Neuronal stem cell (in vitro differentiated cells): Measurements from ENCODE around the gene HSF4.

Source experiments
- DNase-seq: peaks from one replicate; pipeline ENCODE4 v3.0.0-alpha.2; 2013; ENCODE audit warnings: low spot score
- H2AFZ ChIP-seq: one replicate; pipeline ENCODE4 v1.6.1; 2013; ENCODE audit warnings: mild to moderate bottlenecking, low read length, inconsistent platforms
- H2AK5ac ChIP-seq: 2 replicates; pipeline ENCODE4 v1.6.1; 2013; ENCODE audit warnings: low read depth, mild to moderate bottlenecking, inconsistent platforms, low read length, moderate library complexity, mixed read lengths
- H2BK120ac ChIP-seq: 2 replicates; pipeline ENCODE4 v1.6.1; 2013; ENCODE audit warnings: low read depth, mild to moderate bottlenecking, inconsistent platforms, low read length, moderate library complexity, mixed read lengths
- H2BK12ac ChIP-seq: one replicate; pipeline ENCODE4 v1.6.1; 2013; ENCODE audit warnings: low read length, inconsistent platforms
- H2BK15ac ChIP-seq: 2 replicates; pipeline ENCODE4 v1.6.1; 2013; ENCODE audit warnings: mild to moderate bottlenecking, low read length, inconsistent platforms, mixed read lengths
- H2BK5ac ChIP-seq: one replicate; pipeline ENCODE4 v1.6.1; 2013; ENCODE audit warnings: inconsistent platforms, mild to moderate bottlenecking, low read length, moderate library complexity
- H3K14ac ChIP-seq: one replicate; pipeline ENCODE4 v1.6.1; 2013; ENCODE audit warnings: low read length, inconsistent platforms
- H3K18ac ChIP-seq: 2 replicates; pipeline ENCODE4 v1.6.1; 2013; ENCODE audit warnings: low read length, inconsistent platforms
- H3K23ac ChIP-seq: 2 replicates; pipeline ENCODE4 v1.6.1; 2013; ENCODE audit warnings: low read depth, mild to moderate bottlenecking, mixed read lengths, low read length, inconsistent platforms; ENCODE audit not compliant: poor library complexity
- H3K27ac ChIP-seq: replicated peaks from 3 replicates; pipeline ENCODE4 v1.5.1; 2013; ENCODE audit warnings: low read length, inconsistent platforms
- H3K27me3 ChIP-seq, 3 experiments: 2 replicates each; pipeline ENCODE4 v1.6.1; 2013; ENCODE audit warnings: low read length in 3 of 3, mild to moderate bottlenecking in 2 of 3, inconsistent platforms in 1 of 3, low read depth in 1 of 3, mixed read lengths in 1 of 3, moderate library complexity in 1 of 3; ENCODE audit not compliant: control insufficient read depth in 3 of 3, insufficient read depth in 3 of 3
- H3K36me3 ChIP-seq, 2 donors: replicated peaks in 1 of 2; 2 replicates each; pipeline ENCODE4 v1.6.1; 2013; ENCODE audit warnings: low read length in 2 of 2; ENCODE audit not compliant: control insufficient read depth in 2 of 2, insufficient read depth in 2 of 2
- H3K4ac ChIP-seq: 2 replicates; pipeline ENCODE4 v1.6.1; 2013; ENCODE audit warnings: inconsistent platforms, mild to moderate bottlenecking, low read length, moderate library complexity
- H3K4me1 ChIP-seq, 2 donors: 1 replicate in 1 of 2; 2 replicates in 1 of 2; pipeline ENCODE4 v1.6.1; 2013; ENCODE audit warnings: low read length in 2 of 2, low read depth in 1 of 2; ENCODE audit not compliant: control insufficient read depth in 2 of 2, insufficient read depth in 1 of 2
- H3K4me2 ChIP-seq: one replicate; pipeline ENCODE4 v1.6.1; 2013; ENCODE audit warnings: mild to moderate bottlenecking, low read length, inconsistent platforms; ENCODE audit not compliant: insufficient read depth, poor library complexity, severe bottlenecking
- H3K4me3 ChIP-seq, 2 donors: 2 replicates each; pipeline ENCODE4 v1.5.1; 2013; ENCODE audit warnings: low read length in 2 of 2, mild to moderate bottlenecking in 2 of 2, inconsistent platforms in 1 of 2, moderate library complexity in 1 of 2
- H3K79me1 ChIP-seq: one replicate; pipeline ENCODE4 v1.6.1; 2013; ENCODE audit warnings: low read depth, mild to moderate bottlenecking, inconsistent platforms, low read length, moderate library complexity
- H3K9ac ChIP-seq: one replicate; pipeline ENCODE4 v1.6.1; 2013; ENCODE audit warnings: mild to moderate bottlenecking, low read depth, low read length, inconsistent platforms; ENCODE audit not compliant: poor library complexity
- H3K9me3 ChIP-seq, 2 donors: replicated peaks in 1 of 2; 2 replicates each; pipeline versions ENCODE3 to v1.6.1; 2013; ENCODE audit warnings: low read length in 2 of 2, mild to moderate bottlenecking in 2 of 2, inconsistent platforms in 1 of 2, low read depth in 1 of 2, mixed read lengths in 1 of 2, moderate library complexity in 1 of 2; ENCODE audit not compliant: control insufficient read depth in 2 of 2, insufficient read depth in 1 of 2
- H4K8ac ChIP-seq: one replicate; pipeline ENCODE4 v1.6.1; 2013; ENCODE audit warnings: low read depth, mild to moderate bottlenecking, inconsistent platforms, low read length, moderate library complexity
- H4K91ac ChIP-seq: one replicate; pipeline ENCODE4 v1.6.1; 2013; ENCODE audit warnings: low read length, low read depth, mild to moderate bottlenecking, inconsistent platforms; ENCODE audit not compliant: poor library complexity
- WGBS, 2 donors: extraction: QIAGEN DNeasy Blood & Tissue Kit; methylation state at CpG; one replicate each; pipeline ENCODE4 v1.1.7; 2013; ENCODE audit warnings: missing lambda C conversion rate in 2 of 2, mixed read lengths in 1 of 2; ENCODE audit not compliant: insufficient read length in 2 of 2, insufficient replicate concordance in 1 of 2; ENCODE audit errors: extremely low coverage in 2 of 2; 5-methylcytosine and 5-hydroxymethylcytosine counted together

Gene HSF4

GRCh38 chr16:67212766-67213165 lies 48.2 kb downstream of the HSF4 start:
- Histone ChIP-seq H3K18ac (no peak overlapping the region), H3K27me3 (peaks cover 0 to 2% (median 0%) of the 10 kb centered on the region in 3 experiments), H3K14ac (no peak overlapping the region), H2BK15ac (no peak overlapping the region), H2BK12ac (no peak overlapping the region), H2BK120ac (no peak overlapping the region), H3K9me3 (no peaks in the 10 kb centered on the region), H3K27ac (no peak overlapping the region), H4K91ac (no peak overlapping the region), H3K4me3 (no peak overlapping the region), H3K4me1 (peaks cover 0 to 2% of the 10 kb centered on the region in 2 donors), H3K79me1 (peaks cover 1% of the 10 kb centered on the region), H2BK5ac (no peak overlapping the region), H2AFZ (no peak overlapping the region), H3K9ac (no peak overlapping the region), H3K23ac (no peak overlapping the region), H3K4me2 (no peak overlapping the region), H3K36me3 (peaks cover 0 to 9% of the 10 kb centered on the region in 2 donors), H2AK5ac (no peak overlapping the region), H4K8ac (no peak overlapping the region), H3K4ac (no peak overlapping the region)
- no peak for DNase-seq

- Histone ChIP-seq H3K18ac (no peak overlapping the region), H3K27me3 (peaks cover 0 to 2% (median 0%) of the 10 kb centered on the region in 3 experiments), H4K8ac (no peak overlapping the region), H3K27ac (no peak overlapping the region), H4K91ac (no peak overlapping the region), H3K4me1 (no peaks in the 10 kb centered on the region), H2AFZ (no peak overlapping the region), H3K14ac (no peak overlapping the region), H2BK5ac (no peak overlapping the region), H2BK15ac (no peak overlapping the region), H2AK5ac (no peak overlapping the region), H3K23ac (no peak overlapping the region), H3K4ac (no peak overlapping the region), H3K4me2 (no peak overlapping the region), H3K79me1 (peaks cover 1% of the 10 kb centered on the region), H2BK12ac (no peak overlapping the region), H2BK120ac (no peak overlapping the region), H3K4me3 (no peak overlapping the region), H3K36me3 (peaks cover 0 to 9% of the 10 kb centered on the region in 2 donors), H3K9ac (no peak overlapping the region), H3K9me3 (no peaks in the 10 kb centered on the region)
- no CpG with 5 or more reads among the region's 8 CpGs for WGBS, 2 donors
- DNase-seq: no peak
These were observed 48.9 kb downstream of the HSF4 start for GRCh38 chr16:67213197-67214019.

- H2BK15ac ChIP-seq: no peak overlapping the region
- no peak overlapping the region for H3K4me2 ChIP-seq
- peak overlapping the region; percentile 64 for H3K14ac ChIP-seq
- H3K27me3 ChIP-seq: peaks cover 0 to 2% (median 0%) of the 10 kb centered on the region in 3 experiments
- peak overlapping the region; percentile 61 for H2AK5ac ChIP-seq
- no peak overlapping the region for H4K91ac ChIP-seq
- peak overlapping the region; percentile 9 for H2BK120ac ChIP-seq
- peaks cover 0 to 8% of the 10 kb centered on the region in 2 donors for H3K36me3 ChIP-seq
- H2BK12ac ChIP-seq: no peak overlapping the region
- DNase-seq: no peak
- no peak overlapping the region for H4K8ac ChIP-seq
- no CpG with 5 or more reads among the region's 5 CpGs for WGBS, 2 donors
- H3K23ac ChIP-seq: no peak overlapping the region
- H2AFZ ChIP-seq: no peak overlapping the region
- H3K27ac ChIP-seq: no peak overlapping the region
- peaks cover 1% of the 10 kb centered on the region for H3K79me1 ChIP-seq
- H3K4ac ChIP-seq: no peak overlapping the region
- H3K18ac ChIP-seq: no peak overlapping the region
- H3K4me1 ChIP-seq: no peaks in the 10 kb centered on the region
- H3K4me3 ChIP-seq: no peak overlapping the region
- H3K9me3 ChIP-seq: no peaks in the 10 kb centered on the region
- no peak overlapping the region for H3K9ac ChIP-seq
- H2BK5ac ChIP-seq: peak overlapping the region; percentile 29
These were observed 51.2 kb downstream of the HSF4 start for GRCh38 chr16:67215706-67216105.

GRCh38 chr16:67216612-67217490 lies 52.3 kb downstream of the HSF4 start:
- H2BK15ac ChIP-seq: no peak overlapping the region
- no peak overlapping the region for H2BK12ac ChIP-seq
- peak overlapping the region; percentile 29 for H2BK5ac ChIP-seq
- H2AK5ac ChIP-seq: no peak overlapping the region
- H3K18ac ChIP-seq: no peak overlapping the region
- H3K4me1 ChIP-seq: no peaks in the 10 kb centered on the region
- H3K23ac ChIP-seq: peak overlapping the region; percentile 47
- H3K4ac ChIP-seq: no peak overlapping the region
- peak overlapping the region; percentile 9 for H2BK120ac ChIP-seq
- WGBS, 2 donors: no CpG with 5 or more reads among the region's 18 CpGs
- no peak overlapping the region for H3K4me2 ChIP-seq
- no peak overlapping the region for H3K14ac ChIP-seq
- H3K4me3 ChIP-seq: no peak overlapping the region
- DNase-seq: no peak
- no peak overlapping the region for H4K91ac ChIP-seq
- H3K79me1 ChIP-seq: peaks cover 1% of the 10 kb centered on the region
- H4K8ac ChIP-seq: no peak overlapping the region
- peaks cover 0 to 2% (median 0%) of the 10 kb centered on the region in 3 experiments for H3K27me3 ChIP-seq
- H2AFZ ChIP-seq: no peak overlapping the region
- H3K36me3 ChIP-seq: peaks cover 0 to 4% of the 10 kb centered on the region in 2 donors
- H3K9ac ChIP-seq: no peak overlapping the region
- H3K9me3 ChIP-seq: no peaks in the 10 kb centered on the region
- no peak overlapping the region for H3K27ac ChIP-seq
